HL-60 (cell line): ENCODE measurements around the gene FLT3LG.

Experiments
- DNase-seq, 2 experiments: peaks; one replicate each; pipeline ENCODE4 v3.0.0-alpha.2; 2010 to 2020; ENCODE audit warnings: low read depth in 1 of 2, low spot score in 1 of 2
- H3K27ac ChIP-seq: fragments of 250-450 bp; sonication (Bioruptor Pico); replicated peaks from 2 replicates; pipeline ENCODE4 v1.5.1; 2020; ENCODE audit warnings: mild to moderate bottlenecking, moderate library complexity
- H3K27me3 ChIP-seq: fragments of 250-450 bp; sonication (Bioruptor Pico); 2 replicates; pipeline ENCODE4 v1.5.1; 2021; ENCODE audit warnings: mild to moderate bottlenecking, moderate library complexity; ENCODE audit not compliant: insufficient read depth, poor library complexity, severe bottlenecking
- H3K4me3 ChIP-seq: replicated peaks from 2 replicates; pipeline ENCODE4 v1.5.1; 2011; ENCODE audit warnings: mild to moderate bottlenecking, control low read depth, low read length; ENCODE audit not compliant: insufficient read depth
- GABPA ChIP-seq: IDR thresholded peaks from 2 replicates; pipeline ENCODE4 v1.6.1; 2012; ENCODE audit warnings: low read depth
- POLR2AphosphoS5 ChIP-seq: IDR thresholded peaks from 2 replicates; pipeline ENCODE4 v1.6.1; 2012; ENCODE audit warnings: low read depth
- REST ChIP-seq: IDR thresholded peaks from 2 replicates; pipeline ENCODE4 v1.6.1; 2012; ENCODE audit warnings: low read depth; ENCODE audit not compliant: insufficient replicate concordance
- SPI1 ChIP-seq: IDR thresholded peaks from 2 replicates; pipeline ENCODE4 v1.6.1; 2012; ENCODE audit warnings: low read depth, mild to moderate bottlenecking, borderline replicate concordance
- TF ChIP-seq, protein P1 (sequence below): IDR thresholded peaks from one replicate; pipeline ENCODE4 v1.5.1; 2011; ENCODE audit warnings: low read length, control low read depth, inconsistent platforms; ENCODE audit not compliant: insufficient read depth

Gene FLT3LG

DNA sequence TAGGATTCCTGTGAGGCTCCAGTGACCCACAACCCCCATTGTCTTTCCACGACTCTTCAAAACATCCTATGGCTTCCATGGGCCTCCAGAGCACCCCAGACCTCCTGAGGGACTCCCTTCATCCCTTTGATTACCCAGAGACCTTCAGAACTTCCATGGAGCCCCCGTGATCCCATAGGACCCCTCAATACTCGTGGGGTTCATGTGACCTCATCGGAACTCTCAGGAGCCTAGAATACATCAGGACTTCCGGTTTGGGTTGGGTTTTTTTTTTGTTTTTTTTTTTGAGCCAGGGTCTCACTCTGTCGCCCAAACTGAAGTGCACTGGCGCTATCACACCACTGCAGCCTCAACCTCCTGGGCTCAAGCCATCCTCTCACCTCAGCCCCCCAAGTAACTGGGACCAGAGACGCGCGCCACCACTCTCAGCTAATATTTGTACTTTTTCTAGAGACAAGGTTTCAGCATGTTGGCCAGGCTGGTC is 20.2 kb upstream of the FLT3LG start:
- Histone ChIP-seq H3K27me3 (no peaks in the 10 kb centered on the region), H3K27ac (peak overlapping the region; percentile 97), H3K4me3 (peak overlapping the region; percentile 71)
- peak in 1 of 2 experiments; percentile 67 for DNase-seq
- TF ChIP-seq, protein P1, sequence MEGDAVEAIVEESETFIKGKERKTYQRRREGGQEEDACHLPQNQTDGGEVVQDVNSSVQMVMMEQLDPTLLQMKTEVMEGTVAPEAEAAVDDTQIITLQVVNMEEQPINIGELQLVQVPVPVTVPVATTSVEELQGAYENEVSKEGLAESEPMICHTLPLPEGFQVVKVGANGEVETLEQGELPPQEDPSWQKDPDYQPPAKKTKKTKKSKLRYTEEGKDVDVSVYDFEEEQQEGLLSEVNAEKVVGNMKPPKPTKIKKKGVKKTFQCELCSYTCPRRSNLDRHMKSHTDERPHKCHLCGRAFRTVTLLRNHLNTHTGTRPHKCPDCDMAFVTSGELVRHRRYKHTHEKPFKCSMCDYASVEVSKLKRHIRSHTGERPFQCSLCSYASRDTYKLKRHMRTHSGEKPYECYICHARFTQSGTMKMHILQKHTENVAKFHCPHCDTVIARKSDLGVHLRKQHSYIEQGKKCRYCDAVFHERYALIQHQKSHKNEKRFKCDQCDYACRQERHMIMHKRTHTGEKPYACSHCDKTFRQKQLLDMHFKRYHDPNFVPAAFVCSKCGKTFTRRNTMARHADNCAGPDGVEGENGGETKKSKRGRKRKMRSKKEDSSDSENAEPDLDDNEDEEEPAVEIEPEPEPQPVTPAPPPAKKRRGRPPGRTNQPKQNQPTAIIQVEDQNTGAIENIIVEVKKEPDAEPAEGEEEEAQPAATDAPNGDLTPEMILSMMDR = no peak
- TF ChIP-seq SPI1 (no peak), POLR2AphosphoS5 (no peak)

DNA sequence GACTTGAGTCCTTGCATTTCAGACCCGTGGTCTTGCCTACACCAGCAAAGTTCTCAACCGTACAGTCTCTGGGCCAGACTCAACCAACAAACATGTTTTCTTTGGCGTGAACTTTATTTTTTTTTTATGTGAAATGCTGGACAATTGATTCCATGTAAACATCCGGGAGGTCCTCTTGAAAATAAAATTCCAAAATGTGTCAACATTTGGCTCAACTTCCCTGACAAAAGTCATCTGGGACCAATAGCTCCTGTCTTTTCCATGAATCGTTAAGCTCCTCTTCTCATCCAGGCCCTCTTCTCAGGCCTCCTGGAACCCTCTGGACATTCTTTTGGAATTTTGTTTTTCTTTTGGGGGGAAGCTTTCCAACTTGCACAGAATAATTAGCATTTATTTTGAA is 18.2 kb upstream of the FLT3LG start:
- TF ChIP-seq, protein P1 = no peak
- TF ChIP-seq SPI1 (no peak), REST (no peak), GABPA (no peak), POLR2AphosphoS5 (no peak)
- no peak overlapping the region for H3K27ac ChIP-seq
- H3K4me3 ChIP-seq = no peak overlapping the region
- no peaks in the 10 kb centered on the region for H3K27me3 ChIP-seq
- DNase-seq = no peak

DNA sequence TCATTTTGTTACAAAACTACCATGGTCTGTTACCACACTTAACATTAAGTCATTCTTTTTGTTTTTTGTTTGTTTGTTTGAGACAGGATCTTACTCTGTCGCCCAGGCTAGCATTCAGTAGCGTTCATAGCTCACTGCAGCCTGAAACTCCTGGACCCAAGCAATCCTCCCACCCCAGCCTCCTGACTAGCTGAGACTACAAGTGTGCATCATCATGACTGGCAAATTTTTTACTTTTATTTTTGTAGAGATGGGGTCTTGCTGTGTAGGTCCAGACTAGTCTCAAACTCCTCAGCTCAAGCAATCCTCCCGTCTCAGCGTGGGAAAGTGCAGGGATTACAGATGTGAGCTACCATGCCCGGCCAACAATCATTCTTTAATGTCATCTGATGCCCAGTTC is 17.7 kb upstream of the FLT3LG start:
- Histone ChIP-seq H3K27me3 (no peaks in the 10 kb centered on the region), H3K4me3 (no peak overlapping the region), H3K27ac (no peak overlapping the region)
- DNase-seq = no peak
- no peak for TF ChIP-seq POLR2AphosphoS5
- no peak for TF ChIP-seq SPI1
- TF ChIP-seq, protein P1 = no peak
- no peak for TF ChIP-seq REST
- TF ChIP-seq GABPA = no peak

GRCh38 chr19:49458567-49458903 is 15.5 kb upstream of the FLT3LG start:
- H3K27ac ChIP-seq = no peak overlapping the region
- no peak for DNase-seq
- TF ChIP-seq, protein P1 = no peak
- TF ChIP-seq GABPA (no peak), SPI1 (no peak), REST (no peak), POLR2AphosphoS5 (no peak)
- no peak overlapping the region for H3K4me3 ChIP-seq
- no peaks in the 10 kb centered on the region for H3K27me3 ChIP-seq
